Astrocyte (in vitro differentiated cells and primary cell): ENCODE results near the gene PPP2R2D. TPM values are rescaled to one million over a fixed set of nuclear protein-coding genes. Genes with fewer than 3 reads are reported as not detected.

Experiments
- DNase-seq: peaks from one replicate; pipeline ENCODE4 v3.0.0-alpha.2; 2010; ENCODE audit warnings: low read depth
- FAIRE-seq: peaks from 2 replicates; lab custom pipeline; 2011; peaks lifted over from hg19 to GRCh38; lab: Jason Lieb, UNC
- H2AFZ ChIP-seq: 2 replicates; pipeline ENCODE4 v1.6.0; 2012; ENCODE audit warnings: low read depth, low read length, inconsistent platforms
- H3K27ac ChIP-seq: 2 replicates; pipeline ENCODE4 v1.5.1; 2011; ENCODE audit warnings: low read depth, low read length, inconsistent platforms
- H3K27me3 ChIP-seq: 2 replicates; pipeline ENCODE4 v1.6.0; 2011; ENCODE audit warnings: low read length, inconsistent platforms; ENCODE audit not compliant: insufficient read depth
- H3K36me3 ChIP-seq: 2 replicates; pipeline ENCODE4 v1.5.1; 2011; ENCODE audit warnings: low read length, inconsistent platforms; ENCODE audit not compliant: insufficient read depth
- H3K4me1 ChIP-seq: 2 replicates; pipeline ENCODE4 v1.5.1; 2011; ENCODE audit warnings: low read length, inconsistent platforms; ENCODE audit not compliant: insufficient read depth
- H3K4me2 ChIP-seq: 2 replicates; pipeline ENCODE4 v1.6.0; 2012; ENCODE audit warnings: low read length, inconsistent platforms
- H3K4me3 ChIP-seq: 2 replicates; pipeline ENCODE4 v1.5.1; 2011; ENCODE audit warnings: low read depth, mild to moderate bottlenecking, low read length, inconsistent platforms; ENCODE audit not compliant: insufficient read depth
- H3K79me2 ChIP-seq: 2 replicates; pipeline ENCODE4 v1.6.0; 2012; ENCODE audit warnings: mild to moderate bottlenecking, low read length, inconsistent platforms; ENCODE audit not compliant: insufficient read depth
- H3K9ac ChIP-seq: 2 replicates; pipeline ENCODE4 v1.6.0; 2012; ENCODE audit warnings: mild to moderate bottlenecking, low read length, inconsistent platforms
- H3K9me3 ChIP-seq: 2 replicates; pipeline ENCODE4 v1.5.1; 2012; ENCODE audit warnings: low read depth, mild to moderate bottlenecking, low read length, inconsistent platforms; ENCODE audit not compliant: insufficient read depth
- H4K20me1 ChIP-seq: 2 replicates; pipeline ENCODE4 v1.6.0; 2012; ENCODE audit warnings: low read length, inconsistent platforms; ENCODE audit not compliant: insufficient read depth
- H3K27ac Mint-ChIP-seq: one replicate; pipeline ENCODE4 v1.8.0; 2021; ENCODE audit warnings: mild to moderate bottlenecking, mixed read lengths; ENCODE audit not compliant: unreplicated experiment
- H3K27me3 Mint-ChIP-seq: one replicate; pipeline ENCODE4 v1.8.0; 2021; ENCODE audit warnings: low read depth, mixed read lengths; ENCODE audit not compliant: unreplicated experiment
- H3K36me3 Mint-ChIP-seq: one replicate; pipeline ENCODE4 v1.8.0; 2021; ENCODE audit warnings: low read depth, mixed read lengths; ENCODE audit not compliant: unreplicated experiment
- H3K4me1 Mint-ChIP-seq: one replicate; pipeline ENCODE4 v1.8.0; 2021; ENCODE audit warnings: low read depth, mixed read lengths; ENCODE audit not compliant: unreplicated experiment
- H3K4me3 Mint-ChIP-seq: one replicate; pipeline ENCODE4 v1.8.0; 2021; ENCODE audit warnings: mild to moderate bottlenecking, moderate library complexity, mixed read lengths; ENCODE audit not compliant: unreplicated experiment
- H3K9me3 Mint-ChIP-seq: one replicate; pipeline ENCODE4 v1.8.0; 2021; ENCODE audit warnings: mild to moderate bottlenecking, mixed read lengths; ENCODE audit not compliant: unreplicated experiment
- EZH2 ChIP-seq: IDR thresholded peaks from 2 replicates; pipeline ENCODE4 v1.6.1; 2012; ENCODE audit warnings: mild to moderate bottlenecking, low read length, inconsistent platforms; ENCODE audit not compliant: insufficient read depth
- total RNA-seq: library from RNA; stranded (reverse); gene quantifications from 2 replicates; pipeline ENCODE4 v1.2.1, GENCODE V29; 2021
- TF ChIP-seq, protein P1 (sequence below): IDR thresholded peaks from 2 replicates; pipeline ENCODE4 v1.5.1; 2011; ENCODE audit warnings: low read depth, mild to moderate bottlenecking, inconsistent platforms, low read length, moderate library complexity; ENCODE audit not compliant: insufficient read depth

Gene PPP2R2D
- total RNA-seq, 1 donor from 2014 or later = 32.5 TPM

GRCh38 chr10:131885391-131886165 lies 15.2 kb upstream of the PPP2R2D start:
- Mint-ChIP-seq H3K4me3 (no peak overlapping the region), H3K27ac (no peak overlapping the region), H3K27me3 (peaks cover 4% of the 10 kb centered on the region), H3K4me1 (no peaks in the 10 kb centered on the region), H3K36me3 (no peaks in the 10 kb centered on the region), H3K9me3 (no peaks in the 10 kb centered on the region)
- TF ChIP-seq EZH2 = no peak
- TF ChIP-seq, protein P1, sequence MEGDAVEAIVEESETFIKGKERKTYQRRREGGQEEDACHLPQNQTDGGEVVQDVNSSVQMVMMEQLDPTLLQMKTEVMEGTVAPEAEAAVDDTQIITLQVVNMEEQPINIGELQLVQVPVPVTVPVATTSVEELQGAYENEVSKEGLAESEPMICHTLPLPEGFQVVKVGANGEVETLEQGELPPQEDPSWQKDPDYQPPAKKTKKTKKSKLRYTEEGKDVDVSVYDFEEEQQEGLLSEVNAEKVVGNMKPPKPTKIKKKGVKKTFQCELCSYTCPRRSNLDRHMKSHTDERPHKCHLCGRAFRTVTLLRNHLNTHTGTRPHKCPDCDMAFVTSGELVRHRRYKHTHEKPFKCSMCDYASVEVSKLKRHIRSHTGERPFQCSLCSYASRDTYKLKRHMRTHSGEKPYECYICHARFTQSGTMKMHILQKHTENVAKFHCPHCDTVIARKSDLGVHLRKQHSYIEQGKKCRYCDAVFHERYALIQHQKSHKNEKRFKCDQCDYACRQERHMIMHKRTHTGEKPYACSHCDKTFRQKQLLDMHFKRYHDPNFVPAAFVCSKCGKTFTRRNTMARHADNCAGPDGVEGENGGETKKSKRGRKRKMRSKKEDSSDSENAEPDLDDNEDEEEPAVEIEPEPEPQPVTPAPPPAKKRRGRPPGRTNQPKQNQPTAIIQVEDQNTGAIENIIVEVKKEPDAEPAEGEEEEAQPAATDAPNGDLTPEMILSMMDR = peak; percentile 65
- H3K36me3 ChIP-seq = no peaks in the 10 kb centered on the region
- FAIRE-seq (no peak), DNase-seq (no peak)
- H3K4me3 ChIP-seq = no peak overlapping the region
- H4K20me1 ChIP-seq = no peaks in the 10 kb centered on the region
- no peak overlapping the region for H3K27ac ChIP-seq
- H3K9me3 ChIP-seq = peaks cover 13% of the 10 kb centered on the region
- H3K27me3 ChIP-seq = no peaks in the 10 kb centered on the region
- no peak overlapping the region for H2AFZ ChIP-seq
- H3K9ac ChIP-seq = no peak overlapping the region
- H3K79me2 ChIP-seq = no peaks in the 10 kb centered on the region
- H3K4me1 ChIP-seq = no peaks in the 10 kb centered on the region
- no peak overlapping the region for H3K4me2 ChIP-seq

- H3K27ac ChIP-seq = no peak overlapping the region
- H3K79me2 ChIP-seq = no peaks in the 10 kb centered on the region
- H2AFZ ChIP-seq = no peak overlapping the region
- no peaks in the 10 kb centered on the region for H3K9me3 Mint-ChIP-seq
- no peaks in the 10 kb centered on the region for H3K4me1 ChIP-seq
- peaks cover 9% of the 10 kb centered on the region for H3K9me3 ChIP-seq
- H3K4me3 Mint-ChIP-seq = no peak overlapping the region
- no peak overlapping the region for H3K9ac ChIP-seq
- FAIRE-seq (no peak), DNase-seq (no peak)
- H3K4me3 ChIP-seq = no peak overlapping the region
- no peak overlapping the region for H3K4me2 ChIP-seq
- H3K27me3 ChIP-seq = no peaks in the 10 kb centered on the region
- peaks cover 2% of the 10 kb centered on the region for H3K27me3 Mint-ChIP-seq
- H3K4me1 Mint-ChIP-seq = no peaks in the 10 kb centered on the region
- H3K36me3 Mint-ChIP-seq = no peaks in the 10 kb centered on the region
- no peaks in the 10 kb centered on the region for H3K36me3 ChIP-seq
- TF ChIP-seq, protein P1 = no peak
- no peak for TF ChIP-seq EZH2
- H3K27ac Mint-ChIP-seq = no peak overlapping the region
- no peaks in the 10 kb centered on the region for H4K20me1 ChIP-seq
These were observed 14.6 kb upstream of the PPP2R2D start for GRCh38 chr10:131886237-131886636.

- H3K4me1 ChIP-seq = no peaks in the 10 kb centered on the region
- H3K36me3 ChIP-seq = no peaks in the 10 kb centered on the region
- no peak overlapping the region for H3K4me2 ChIP-seq
- TF ChIP-seq, protein P1 = no peak
- TF ChIP-seq EZH2 = no peak
- no peak overlapping the region for H2AFZ ChIP-seq
- no peak overlapping the region for H3K4me3 Mint-ChIP-seq
- peaks cover 17% of the 10 kb centered on the region for H3K27me3 Mint-ChIP-seq
- H3K36me3 Mint-ChIP-seq = no peaks in the 10 kb centered on the region
- peaks cover 8% of the 10 kb centered on the region for H3K27me3 ChIP-seq
- H3K9ac ChIP-seq = no peak overlapping the region
- H3K79me2 ChIP-seq = no peaks in the 10 kb centered on the region
- peak; percentile 27 for DNase-seq
- H3K27ac ChIP-seq = no peak overlapping the region
- H3K4me3 ChIP-seq = no peak overlapping the region
- FAIRE-seq = no peak
- no peaks in the 10 kb centered on the region for H4K20me1 ChIP-seq
- no peaks in the 10 kb centered on the region for H3K9me3 ChIP-seq
- H3K4me1 Mint-ChIP-seq = no peaks in the 10 kb centered on the region
- no peaks in the 10 kb centered on the region for H3K9me3 Mint-ChIP-seq
- no peak overlapping the region for H3K27ac Mint-ChIP-seq
These were observed 12.6 kb upstream of the PPP2R2D start for GRCh38 chr10:131888186-131888604.
